SU-DHL-6 (cell line): ENCODE data around the gene BHLHE23.

Experiments
- EZH2phosphoT487 ChIP-seq: fragments of 200-600 bp; sonication (generic), shearing (Covaris generic); conservative IDR thresholded peaks from 2 replicates; pipeline ENCODE4 v1.6.1; 2018; ENCODE audit warnings: mild to moderate bottlenecking, antibody characterized with exemption, low read length, moderate library complexity, mixed read lengths
- TF ChIP-seq, protein P1 (sequence below): fragments of 200-600 bp; sonication (generic); IDR thresholded peaks from one replicate; pipeline ENCODE4 v1.5.1; 2017; ENCODE audit warnings: antibody characterized with exemption, mild to moderate bottlenecking, low read length, moderate library complexity; ENCODE audit not compliant: insufficient read depth, poor library complexity, severe bottlenecking

DNA sequence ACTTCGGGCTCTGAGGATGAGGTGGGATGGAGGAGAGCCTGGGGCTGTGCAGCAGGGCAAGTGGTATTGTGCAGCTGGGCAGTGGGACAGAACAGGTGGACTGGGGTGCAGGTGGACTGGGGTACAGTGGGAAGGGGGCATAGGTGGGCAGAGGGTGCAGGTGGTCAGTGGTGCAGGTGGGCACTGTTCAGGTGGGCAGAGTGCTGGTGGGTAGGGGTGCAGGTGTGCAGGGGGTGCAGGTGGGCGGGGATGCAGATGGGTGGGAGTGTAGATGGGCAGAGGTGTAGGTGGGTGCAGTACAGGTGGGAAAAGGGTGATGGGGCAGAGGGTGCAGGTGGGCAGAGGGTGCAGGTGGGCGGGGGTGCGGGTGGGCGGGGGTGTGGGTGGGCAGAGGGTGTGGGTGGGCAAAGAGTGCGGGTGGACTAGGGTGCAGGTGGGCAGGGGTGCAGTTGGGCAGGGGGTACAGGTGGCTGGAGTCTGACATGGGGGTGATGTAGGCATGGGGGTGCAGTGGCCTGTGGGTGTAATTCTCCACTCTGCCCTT is 20.4 kb downstream of the BHLHE23 start:
- TF ChIP-seq, protein P1, sequence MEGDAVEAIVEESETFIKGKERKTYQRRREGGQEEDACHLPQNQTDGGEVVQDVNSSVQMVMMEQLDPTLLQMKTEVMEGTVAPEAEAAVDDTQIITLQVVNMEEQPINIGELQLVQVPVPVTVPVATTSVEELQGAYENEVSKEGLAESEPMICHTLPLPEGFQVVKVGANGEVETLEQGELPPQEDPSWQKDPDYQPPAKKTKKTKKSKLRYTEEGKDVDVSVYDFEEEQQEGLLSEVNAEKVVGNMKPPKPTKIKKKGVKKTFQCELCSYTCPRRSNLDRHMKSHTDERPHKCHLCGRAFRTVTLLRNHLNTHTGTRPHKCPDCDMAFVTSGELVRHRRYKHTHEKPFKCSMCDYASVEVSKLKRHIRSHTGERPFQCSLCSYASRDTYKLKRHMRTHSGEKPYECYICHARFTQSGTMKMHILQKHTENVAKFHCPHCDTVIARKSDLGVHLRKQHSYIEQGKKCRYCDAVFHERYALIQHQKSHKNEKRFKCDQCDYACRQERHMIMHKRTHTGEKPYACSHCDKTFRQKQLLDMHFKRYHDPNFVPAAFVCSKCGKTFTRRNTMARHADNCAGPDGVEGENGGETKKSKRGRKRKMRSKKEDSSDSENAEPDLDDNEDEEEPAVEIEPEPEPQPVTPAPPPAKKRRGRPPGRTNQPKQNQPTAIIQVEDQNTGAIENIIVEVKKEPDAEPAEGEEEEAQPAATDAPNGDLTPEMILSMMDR = no peak
- no peak for TF ChIP-seq EZH2phosphoT487
